NT2/D1 (cell line): ENCODE results near the gene SLC22A4.

Experiments used
- DNase-seq: peaks from one replicate; pipeline ENCODE4 v3.0.0-alpha.2; 2011; ENCODE audit warnings: low read depth, low spot score
- H3K27me3 ChIP-seq: 2 replicates; pipeline ENCODE4 v1.6.0; 2011; ENCODE audit warnings: mild to moderate bottlenecking; ENCODE audit not compliant: insufficient read length, insufficient read depth
- H3K36me3 ChIP-seq: 2 replicates; pipeline ENCODE4 v1.6.1; 2011; ENCODE audit warnings: mild to moderate bottlenecking, low read length, mixed read lengths; ENCODE audit not compliant: insufficient read depth, insufficient read length
- H3K4me1 ChIP-seq: 2 replicates; pipeline ENCODE4 v1.5.1; 2011; ENCODE audit not compliant: insufficient read depth, insufficient read length
- H3K4me3 ChIP-seq: 2 replicates; pipeline ENCODE4 v1.5.1; 2011; ENCODE audit warnings: low read depth; ENCODE audit not compliant: insufficient read length
- H3K9ac ChIP-seq: 2 replicates; pipeline ENCODE4 v1.6.0; 2011; ENCODE audit warnings: low read depth; ENCODE audit not compliant: insufficient read length
- H3K9me3 ChIP-seq: 2 replicates; pipeline ENCODE4 v1.5.1; 2011; ENCODE audit warnings: mild to moderate bottlenecking, low read length; ENCODE audit not compliant: insufficient read depth
- SUZ12 ChIP-seq: IDR thresholded peaks from 2 replicates; pipeline ENCODE4 v1.6.1; 2011; ENCODE audit not compliant: insufficient read length, insufficient read depth; ENCODE audit errors: extremely low read depth
- YY1 ChIP-seq: IDR thresholded peaks from 2 replicates; pipeline ENCODE4 v1.6.1; 2011; ENCODE audit not compliant: insufficient read length, insufficient read depth
- ZNF274 ChIP-seq: IDR thresholded peaks from 2 replicates; pipeline ENCODE4 v1.6.1; 2011; ENCODE audit warnings: mild to moderate bottlenecking, low read depth, low read length

Gene SLC22A4

GRCh38 chr5:132264546-132265335 is 29.5 kb upstream of the SLC22A4 start:
- Histone ChIP-seq H3K9me3 (no peaks in the 10 kb centered on the region), H3K4me1 (peaks cover 22% of the 10 kb centered on the region), H3K4me3 (no peak overlapping the region), H3K36me3 (peaks cover 28% of the 10 kb centered on the region), H3K27me3 (no peaks in the 10 kb centered on the region), H3K9ac (no peak overlapping the region)
- DNase-seq: no peak
- TF ChIP-seq YY1 (no peak), SUZ12 (no peak), ZNF274 (no peak)

DNA sequence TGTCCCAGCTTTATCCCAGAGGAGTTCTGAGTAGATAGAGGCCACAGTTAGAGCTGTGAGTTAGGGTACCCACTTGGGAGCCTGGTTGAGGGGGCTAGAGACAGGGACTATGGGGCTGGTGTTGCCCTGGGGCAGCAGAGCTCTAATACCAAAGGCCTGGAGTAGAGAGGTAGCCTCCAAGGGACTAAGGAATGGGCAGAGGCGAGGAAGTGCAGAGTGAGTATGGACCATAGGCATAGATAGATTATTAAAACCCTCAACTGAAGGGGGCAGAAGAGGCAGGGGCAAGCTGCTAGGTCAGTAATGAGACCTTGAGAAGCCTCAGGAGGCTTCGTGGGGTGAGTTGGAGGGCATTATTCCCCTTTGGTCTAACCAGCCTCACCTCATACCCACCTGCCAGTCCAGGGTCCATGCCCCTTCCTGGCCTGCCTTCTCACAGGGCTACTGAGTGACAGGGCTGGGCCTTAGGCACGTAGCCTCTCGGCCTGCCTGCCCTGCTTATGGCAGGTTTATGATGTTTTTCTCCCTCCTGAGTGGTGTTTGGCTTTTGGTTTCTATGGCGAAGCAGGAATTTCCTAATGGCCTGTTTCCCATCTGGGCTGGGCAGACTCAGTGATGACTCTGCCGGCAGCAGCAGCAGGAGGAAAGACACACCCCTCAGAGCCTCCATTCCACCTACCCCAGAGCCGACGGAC is 28.7 kb upstream of the SLC22A4 start:
- no peaks in the 10 kb centered on the region for H3K9me3 ChIP-seq
- no peak overlapping the region for H3K4me3 ChIP-seq
- H3K27me3 ChIP-seq: no peaks in the 10 kb centered on the region
- peaks cover 17% of the 10 kb centered on the region for H3K4me1 ChIP-seq
- no peak for DNase-seq
- TF ChIP-seq SUZ12: no peak
- TF ChIP-seq YY1: no peak
- TF ChIP-seq ZNF274: no peak
- no peak overlapping the region for H3K9ac ChIP-seq
- H3K36me3 ChIP-seq: peaks cover 36% of the 10 kb centered on the region

- no peaks in the 10 kb centered on the region for H3K27me3 ChIP-seq
- peaks cover 42% of the 10 kb centered on the region for H3K36me3 ChIP-seq
- H3K4me3 ChIP-seq: no peak overlapping the region
- TF ChIP-seq YY1 (no peak), SUZ12 (no peak), ZNF274 (no peak)
- DNase-seq: no peak
- H3K9me3 ChIP-seq: no peaks in the 10 kb centered on the region
- H3K9ac ChIP-seq: no peak overlapping the region
- peaks cover 19% of the 10 kb centered on the region for H3K4me1 ChIP-seq
These were observed 28.0 kb upstream of the SLC22A4 start for GRCh38 chr5:132266031-132266835.

DNA sequence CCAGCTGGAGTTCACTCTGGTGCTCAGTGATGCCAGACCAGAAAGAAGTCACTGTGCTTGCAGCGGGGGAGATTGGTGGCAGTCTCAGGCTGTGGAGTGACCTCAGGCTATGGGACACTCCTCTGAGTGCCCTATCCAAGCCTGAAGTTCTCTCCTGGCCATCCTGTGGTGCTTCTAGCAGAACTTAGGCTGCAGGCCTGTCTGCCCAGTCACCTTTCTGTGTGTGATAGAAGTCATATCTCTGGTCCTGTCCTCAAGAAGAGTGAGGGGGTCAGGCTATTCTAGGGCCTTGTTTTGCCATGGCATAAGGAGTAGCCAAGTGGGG is 27.4 kb upstream of the SLC22A4 start:
- Histone ChIP-seq H3K9me3 (no peaks in the 10 kb centered on the region), H3K27me3 (no peaks in the 10 kb centered on the region), H3K4me3 (no peak overlapping the region), H3K36me3 (peaks cover 47% of the 10 kb centered on the region), H3K4me1 (peaks cover 19% of the 10 kb centered on the region), H3K9ac (no peak overlapping the region)
- no peak for DNase-seq
- TF ChIP-seq YY1 (no peak), ZNF274 (no peak), SUZ12 (no peak)

- TF ChIP-seq ZNF274 (no peak), YY1 (no peak), SUZ12 (no peak)
- H3K27me3 ChIP-seq: no peaks in the 10 kb centered on the region
- no peak overlapping the region for H3K4me3 ChIP-seq
- H3K9ac ChIP-seq: no peak overlapping the region
- DNase-seq: no peak
- no peaks in the 10 kb centered on the region for H3K9me3 ChIP-seq
- peaks cover 19% of the 10 kb centered on the region for H3K4me1 ChIP-seq
- peaks cover 48% of the 10 kb centered on the region for H3K36me3 ChIP-seq
These were observed 26.9 kb upstream of the SLC22A4 start for GRCh38 chr5:132267166-132267739.

DNA sequence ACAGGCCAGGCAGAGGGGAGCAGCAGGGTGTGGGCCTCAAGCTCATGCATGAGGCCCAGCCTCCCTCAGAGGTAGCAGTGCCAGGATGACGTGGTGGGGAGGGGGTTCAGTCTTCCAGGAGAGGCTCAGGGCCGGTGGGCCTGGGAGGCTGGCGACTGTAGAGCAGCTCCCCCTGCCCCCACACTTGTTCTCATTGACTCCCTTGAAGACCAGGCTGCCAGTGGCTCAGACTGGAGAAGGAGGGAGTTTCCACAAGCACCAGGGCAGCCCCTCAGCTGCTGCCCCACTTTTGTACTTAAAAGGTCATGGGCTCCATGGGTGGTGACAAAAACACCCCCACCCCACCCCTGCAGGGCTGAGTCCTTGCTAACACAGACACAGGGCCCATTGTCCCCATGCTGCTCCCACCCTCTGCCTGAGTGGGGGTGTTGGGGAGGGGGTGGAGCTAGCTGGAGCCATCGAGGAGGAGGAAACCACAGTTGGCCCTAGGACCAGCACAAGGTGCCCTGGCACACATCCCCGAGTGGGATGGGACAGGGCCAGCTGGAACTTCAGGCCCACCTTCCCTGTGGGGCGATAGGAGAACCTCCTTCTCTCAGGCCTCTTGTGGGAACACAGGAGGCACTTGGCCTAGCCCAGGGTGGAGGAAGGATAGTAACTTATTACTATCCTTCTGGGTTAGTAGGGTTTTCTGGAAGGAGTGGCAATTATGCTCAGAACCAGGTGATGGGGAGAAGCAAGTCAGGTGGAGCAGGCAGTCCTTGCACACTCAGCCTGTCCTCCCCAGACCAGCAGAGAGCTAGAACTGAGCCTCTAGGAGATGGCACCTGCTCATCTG is 26.0 kb upstream of the SLC22A4 start:
- H3K9me3 ChIP-seq: no peaks in the 10 kb centered on the region
- TF ChIP-seq ZNF274 (no peak), SUZ12 (no peak), YY1 (no peak)
- no peak for DNase-seq
- peaks cover 21% of the 10 kb centered on the region for H3K4me1 ChIP-seq
- H3K4me3 ChIP-seq: no peak overlapping the region
- H3K27me3 ChIP-seq: no peaks in the 10 kb centered on the region
- no peak overlapping the region for H3K9ac ChIP-seq
- H3K36me3 ChIP-seq: peaks cover 49% of the 10 kb centered on the region
